GM12878 (cell line): ENCODE measurements around the gene HMGXB4. TPM values are rescaled to one million over a fixed set of nuclear protein-coding genes. Genes with fewer than 3 reads are reported as not detected.
A peak's percentile ranks its signal among the peaks of the same experiment; 100 is the strongest.

Source experiments
- BCL3 ChIP-seq: IDR thresholded peaks from 2 replicates; pipeline ENCODE4 v1.6.1; 2011; ENCODE audit warnings: borderline replicate concordance, low read depth, mild to moderate bottlenecking, moderate library complexity, low read length; ENCODE audit not compliant: insufficient read depth, poor library complexity, severe bottlenecking
- CHD1 ChIP-seq: IDR thresholded peaks from 2 replicates; pipeline ENCODE4 v1.6.1; 2012; ENCODE audit warnings: low read depth, low read length, improper control_type of control experiment
- EP300 ChIP-seq, 2 experiments: fragments of 150-350 bp in 1 of 2; IDR thresholded peaks; 2 replicates each; pipeline ENCODE4 v1.6.1; 2011 to 2012; ENCODE audit warnings: low read depth in 2 of 2, low read length in 2 of 2, borderline replicate concordance in 1 of 2, improper control_type of control experiment in 1 of 2, inconsistent platforms in 1 of 2; ENCODE audit not compliant: control insufficient read depth in 1 of 2
- HCFC1 ChIP-seq: fragments of 150-350 bp; IDR thresholded peaks from 2 replicates; pipeline ENCODE4 v1.6.1; 2014; ENCODE audit warnings: low read length
- IKZF1 ChIP-seq: fragments of 450-650 bp; conservative IDR thresholded peaks from 2 replicates; pipeline ENCODE4 v1.6.1; 2017; ENCODE audit warnings: antibody characterized with exemption, mild to moderate bottlenecking
- IKZF2 ChIP-seq, 2 experiments: fragments of 450-650 bp; IDR thresholded peaks; 2 replicates each; pipeline ENCODE4 v1.6.1; 2017; ENCODE audit warnings: mild to moderate bottlenecking in 2 of 2, moderate library complexity in 2 of 2
- KLF5 ChIP-seq: fragments of 450-650 bp; IDR thresholded peaks from 2 replicates; pipeline ENCODE4 v1.6.1; 2014; ENCODE audit warnings: mild to moderate bottlenecking; ENCODE audit not compliant: partially characterized antibody
- MAX ChIP-seq: IDR thresholded peaks from 2 replicates; pipeline ENCODE4 v1.6.1; 2012; ENCODE audit warnings: low read depth, low read length, improper control_type of control experiment
- MEF2A ChIP-seq: IDR thresholded peaks from 2 replicates; pipeline ENCODE4 v1.6.1; 2011; ENCODE audit warnings: low read depth, mild to moderate bottlenecking, low read length, moderate library complexity; ENCODE audit not compliant: insufficient read depth
- MYB ChIP-seq: fragments of 150-350 bp; IDR thresholded peaks from 2 replicates; pipeline ENCODE4 v1.6.1; 2014; ENCODE audit warnings: mild to moderate bottlenecking, low read depth, low read length, borderline replicate concordance
- NKRF ChIP-seq: fragments of 450-650 bp; conservative IDR thresholded peaks from 2 replicates; pipeline ENCODE4 v1.6.1; 2017; ENCODE audit warnings: mild to moderate bottlenecking, moderate library complexity
- RAD51 ChIP-seq: fragments of 450-650 bp; IDR thresholded peaks from 2 replicates; pipeline ENCODE4 v1.6.1; 2016; ENCODE audit warnings: moderate library complexity, mild to moderate bottlenecking, inconsistent platforms
- RCOR1 ChIP-seq: conservative IDR thresholded peaks from 2 replicates; pipeline ENCODE4 v1.6.1; 2012; ENCODE audit warnings: low read depth, low read length, improper control_type of control experiment
- SP1 ChIP-seq: IDR thresholded peaks from one replicate; pipeline ENCODE4 v1.6.1; 2011; ENCODE audit warnings: low read depth, low read length
- TCF12 ChIP-seq: IDR thresholded peaks from 2 replicates; pipeline ENCODE4 v1.6.1; 2011; ENCODE audit warnings: low read depth, mild to moderate bottlenecking, low read length
- ZBTB4 ChIP-seq: fragments of 450-650 bp; formaldehyde crosslinking; IDR thresholded peaks from 2 replicates; pipeline ENCODE4 v1.4.0; 2022; ENCODE audit warnings: mild to moderate bottlenecking, moderate library complexity
- ZBTB40 ChIP-seq: fragments of 450-650 bp; IDR thresholded peaks from 2 replicates; pipeline ENCODE4 v1.6.1; 2016; ENCODE audit warnings: mild to moderate bottlenecking, moderate library complexity, borderline replicate concordance
- polyA plus RNA-seq, 11 experiments: library from polyadenylated mRNA; depleted of rRNA in 4 of 11; unstranded in 6 of 11; stranded (reverse) in 5 of 11; fragments of >200 nt; fragmentation: Nextera tagmentation in 4 of 11; fragmentation: Illumina TruSeq in 1 of 11; extraction: Ambion mirVana in 4 of 11; extraction: Trizol in 1 of 11; gene quantifications; 1 replicate in 1 of 11; 2 replicates in 10 of 11; pipeline versions ENCODE4 v1.2.1 to v1.2.3, GENCODE V29; 2011 to 2016; ENCODE audit warnings: inconsistent platforms in 2 of 11, missing spikeins in 2 of 11, low read depth in 1 of 11
- total RNA-seq, 4 experiments: library from RNA; depleted of rRNA in 3 of 4; stranded (reverse); fragments of >200 nt in 3 of 4; fragmentation: Illumina TruSeq in 1 of 4; extraction: Trizol in 1 of 4; gene quantifications; 2 replicates each; pipeline versions ENCODE4 v1.2.1 to v1.2.3, GENCODE V29; 2013 to 2021

Gene HMGXB4
- total and polyA plus RNA-seq, 10 of the 15 experiments (the other 5 are each of a cell fraction or from before 2014, with no cell fraction given), result 15.5 to 44.5 (median 24.9) TPM

GRCh38 chr22:35299673-35300499 is 42.6 kb downstream of the HMGXB4 start, which contains the start of gene TOM1 (continued):
- peak; percentile 43 for TF ChIP-seq HCFC1
- TF ChIP-seq MAX, result peak; percentile 89
- TF ChIP-seq TCF12, result no peak; the same call in 1 of the 2 replicates
- TF ChIP-seq ZBTB4 (CRISPR knock-in tag), result peak; percentile 79; the same call in 1 of the 2 replicates
- TF ChIP-seq IKZF1, result peak; percentile 86
- no peak for TF ChIP-seq MEF2A
- peak; percentile 78; the same call in 1 of the 2 replicates for TF ChIP-seq MYB
- TF ChIP-seq CHD1, result no peak
- peak; percentile 95 for TF ChIP-seq NKRF
- peak; percentile 68 for TF ChIP-seq BCL3
- TF ChIP-seq IKZF2 (IDR thresholded peaks at IDR 0.05), result no peak; a peak in 2 of 4 replicates
- TF ChIP-seq SP1, result peak; percentile 99
- peak; percentile 87 for TF ChIP-seq KLF5
- peak; percentile 31 to 61; a peak in 2 of 4 replicates for TF ChIP-seq EP300 (IDR thresholded peaks at IDR 0.05; ENCODE audit: borderline replicate concordance in 1 of 2, control insufficient read depth in 1 of 2, low read depth in 2 of 2, low read length in 2 of 2)
- TF ChIP-seq RCOR1, result no peak
- peak; percentile 99 for TF ChIP-seq RAD51
- peak; percentile 74; the same call in 1 of the 2 replicates for TF ChIP-seq ZBTB40
